HL-60 (cell line): ENCODE results near the gene GIMAP5.

Experiments
- DNase-seq, 2 experiments: peaks; one replicate each; pipeline ENCODE4 v3.0.0-alpha.2; 2010 to 2020; ENCODE audit warnings: low read depth in 1 of 2, low spot score in 1 of 2
- H3K27ac ChIP-seq: fragments of 250-450 bp; sonication (Bioruptor Pico); replicated peaks from 2 replicates; pipeline ENCODE4 v1.5.1; 2020; ENCODE audit warnings: mild to moderate bottlenecking, moderate library complexity
- H3K27me3 ChIP-seq: fragments of 250-450 bp; sonication (Bioruptor Pico); 2 replicates; pipeline ENCODE4 v1.5.1; 2021; ENCODE audit warnings: mild to moderate bottlenecking, moderate library complexity; ENCODE audit not compliant: insufficient read depth, poor library complexity, severe bottlenecking
- H3K4me3 ChIP-seq: replicated peaks from 2 replicates; pipeline ENCODE4 v1.5.1; 2011; ENCODE audit warnings: mild to moderate bottlenecking, control low read depth, low read length; ENCODE audit not compliant: insufficient read depth
- GABPA ChIP-seq: IDR thresholded peaks from 2 replicates; pipeline ENCODE4 v1.6.1; 2012; ENCODE audit warnings: low read depth
- POLR2AphosphoS5 ChIP-seq: IDR thresholded peaks from 2 replicates; pipeline ENCODE4 v1.6.1; 2012; ENCODE audit warnings: low read depth
- SPI1 ChIP-seq: IDR thresholded peaks from 2 replicates; pipeline ENCODE4 v1.6.1; 2012; ENCODE audit warnings: low read depth, mild to moderate bottlenecking, borderline replicate concordance
- TF ChIP-seq, protein P1 (sequence below): IDR thresholded peaks from 2 replicates; pipeline ENCODE4 v1.6.1; 2012; ENCODE audit warnings: low read depth; ENCODE audit not compliant: insufficient replicate concordance
- TF ChIP-seq, protein P2 (sequence below): IDR thresholded peaks from one replicate; pipeline ENCODE4 v1.5.1; 2011; ENCODE audit warnings: low read length, control low read depth, inconsistent platforms; ENCODE audit not compliant: insufficient read depth

The GIMAP5 gene

DNA sequence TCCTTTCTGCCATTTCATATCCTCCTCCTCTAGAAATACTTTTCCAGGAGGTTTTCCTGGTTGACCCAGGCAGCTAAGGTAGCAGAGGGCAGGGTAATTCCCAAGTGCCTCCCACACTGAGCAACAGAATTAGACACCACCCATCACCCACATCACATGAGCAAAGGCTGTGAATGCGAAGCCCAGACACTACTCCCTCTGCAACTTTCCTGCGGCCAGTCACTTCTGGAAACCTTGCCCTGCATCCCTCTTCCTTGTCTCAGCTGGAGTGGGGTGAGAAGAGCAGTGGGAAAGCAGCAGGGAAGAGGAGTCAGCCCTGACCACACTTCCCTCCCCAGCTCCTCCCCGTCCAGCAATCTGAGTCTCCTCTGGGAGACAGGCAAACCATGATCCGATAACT lies 47.7 kb downstream of the GIMAP5 start:
- no peaks in the 10 kb centered on the region for H3K27me3 ChIP-seq
- TF ChIP-seq, protein P1, sequence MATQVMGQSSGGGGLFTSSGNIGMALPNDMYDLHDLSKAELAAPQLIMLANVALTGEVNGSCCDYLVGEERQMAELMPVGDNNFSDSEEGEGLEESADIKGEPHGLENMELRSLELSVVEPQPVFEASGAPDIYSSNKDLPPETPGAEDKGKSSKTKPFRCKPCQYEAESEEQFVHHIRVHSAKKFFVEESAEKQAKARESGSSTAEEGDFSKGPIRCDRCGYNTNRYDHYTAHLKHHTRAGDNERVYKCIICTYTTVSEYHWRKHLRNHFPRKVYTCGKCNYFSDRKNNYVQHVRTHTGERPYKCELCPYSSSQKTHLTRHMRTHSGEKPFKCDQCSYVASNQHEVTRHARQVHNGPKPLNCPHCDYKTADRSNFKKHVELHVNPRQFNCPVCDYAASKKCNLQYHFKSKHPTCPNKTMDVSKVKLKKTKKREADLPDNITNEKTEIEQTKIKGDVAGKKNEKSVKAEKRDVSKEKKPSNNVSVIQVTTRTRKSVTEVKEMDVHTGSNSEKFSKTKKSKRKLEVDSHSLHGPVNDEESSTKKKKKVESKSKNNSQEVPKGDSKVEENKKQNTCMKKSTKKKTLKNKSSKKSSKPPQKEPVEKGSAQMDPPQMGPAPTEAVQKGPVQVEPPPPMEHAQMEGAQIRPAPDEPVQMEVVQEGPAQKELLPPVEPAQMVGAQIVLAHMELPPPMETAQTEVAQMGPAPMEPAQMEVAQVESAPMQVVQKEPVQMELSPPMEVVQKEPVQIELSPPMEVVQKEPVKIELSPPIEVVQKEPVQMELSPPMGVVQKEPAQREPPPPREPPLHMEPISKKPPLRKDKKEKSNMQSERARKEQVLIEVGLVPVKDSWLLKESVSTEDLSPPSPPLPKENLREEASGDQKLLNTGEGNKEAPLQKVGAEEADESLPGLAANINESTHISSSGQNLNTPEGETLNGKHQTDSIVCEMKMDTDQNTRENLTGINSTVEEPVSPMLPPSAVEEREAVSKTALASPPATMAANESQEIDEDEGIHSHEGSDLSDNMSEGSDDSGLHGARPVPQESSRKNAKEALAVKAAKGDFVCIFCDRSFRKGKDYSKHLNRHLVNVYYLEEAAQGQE, result no peak
- H3K27ac ChIP-seq, result peak overlapping the region; percentile 88
- no peak overlapping the region for H3K4me3 ChIP-seq
- DNase-seq, result no peak

DNA sequence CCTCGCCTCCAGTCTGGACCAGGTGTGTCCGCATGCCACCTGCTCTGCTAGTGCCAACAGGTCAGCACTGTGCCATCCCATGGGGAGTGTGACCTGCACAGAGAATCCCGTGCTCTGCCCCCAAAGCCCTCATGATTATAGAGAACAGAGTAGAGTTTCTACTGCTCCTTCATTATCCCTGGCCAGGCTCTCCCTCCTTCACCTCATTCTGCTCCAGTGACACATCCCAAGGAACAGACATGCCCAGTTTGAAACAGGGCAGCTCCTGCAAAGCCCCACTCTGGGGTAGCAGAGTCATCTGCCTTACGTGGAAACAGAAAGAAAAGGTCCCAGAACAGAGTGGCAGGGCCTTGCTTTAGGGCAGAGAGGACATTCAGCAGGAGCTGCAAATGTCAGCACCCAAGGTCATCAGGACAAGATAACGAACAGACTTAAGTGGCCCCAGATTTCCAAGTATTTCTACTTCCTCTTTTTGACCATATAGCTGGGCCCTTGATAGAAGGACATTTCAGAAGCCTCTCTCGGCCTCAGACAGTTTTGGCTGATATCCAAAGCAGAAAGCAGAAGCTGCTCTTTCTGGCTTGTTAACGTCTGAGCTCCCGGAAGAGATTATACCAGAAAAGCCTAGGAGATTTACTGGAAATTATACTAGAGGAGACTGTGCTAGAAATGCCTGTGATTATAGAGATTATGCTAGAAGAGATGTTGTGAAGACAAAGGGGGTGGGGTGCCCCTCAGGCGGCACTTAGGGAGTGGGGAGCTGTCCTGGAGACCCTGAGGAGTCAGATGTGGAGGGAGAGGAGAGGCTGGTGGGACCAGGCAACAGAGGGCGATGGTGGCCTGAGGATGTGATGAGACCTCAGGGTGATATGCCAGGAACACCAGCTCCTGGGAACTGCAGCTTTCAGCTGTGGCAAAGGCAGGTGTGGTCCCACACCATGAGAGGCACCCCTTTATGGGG lies 50.4 kb downstream of the GIMAP5 start:
- H3K27ac ChIP-seq, result peak overlapping the region; percentile 88
- TF ChIP-seq POLR2AphosphoS5, result 0 out of 2 replicates have a peak, but pooled peaks have one; percentile 16
- peak; percentile 82; the same call in 1 of the 2 replicates for TF ChIP-seq SPI1
- TF ChIP-seq, protein P2, sequence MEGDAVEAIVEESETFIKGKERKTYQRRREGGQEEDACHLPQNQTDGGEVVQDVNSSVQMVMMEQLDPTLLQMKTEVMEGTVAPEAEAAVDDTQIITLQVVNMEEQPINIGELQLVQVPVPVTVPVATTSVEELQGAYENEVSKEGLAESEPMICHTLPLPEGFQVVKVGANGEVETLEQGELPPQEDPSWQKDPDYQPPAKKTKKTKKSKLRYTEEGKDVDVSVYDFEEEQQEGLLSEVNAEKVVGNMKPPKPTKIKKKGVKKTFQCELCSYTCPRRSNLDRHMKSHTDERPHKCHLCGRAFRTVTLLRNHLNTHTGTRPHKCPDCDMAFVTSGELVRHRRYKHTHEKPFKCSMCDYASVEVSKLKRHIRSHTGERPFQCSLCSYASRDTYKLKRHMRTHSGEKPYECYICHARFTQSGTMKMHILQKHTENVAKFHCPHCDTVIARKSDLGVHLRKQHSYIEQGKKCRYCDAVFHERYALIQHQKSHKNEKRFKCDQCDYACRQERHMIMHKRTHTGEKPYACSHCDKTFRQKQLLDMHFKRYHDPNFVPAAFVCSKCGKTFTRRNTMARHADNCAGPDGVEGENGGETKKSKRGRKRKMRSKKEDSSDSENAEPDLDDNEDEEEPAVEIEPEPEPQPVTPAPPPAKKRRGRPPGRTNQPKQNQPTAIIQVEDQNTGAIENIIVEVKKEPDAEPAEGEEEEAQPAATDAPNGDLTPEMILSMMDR, result no peak
- no peak overlapping the region for H3K4me3 ChIP-seq
- DNase-seq, result peak; percentile 86 to 90
- H3K27me3 ChIP-seq, result no peaks in the 10 kb centered on the region

DNA sequence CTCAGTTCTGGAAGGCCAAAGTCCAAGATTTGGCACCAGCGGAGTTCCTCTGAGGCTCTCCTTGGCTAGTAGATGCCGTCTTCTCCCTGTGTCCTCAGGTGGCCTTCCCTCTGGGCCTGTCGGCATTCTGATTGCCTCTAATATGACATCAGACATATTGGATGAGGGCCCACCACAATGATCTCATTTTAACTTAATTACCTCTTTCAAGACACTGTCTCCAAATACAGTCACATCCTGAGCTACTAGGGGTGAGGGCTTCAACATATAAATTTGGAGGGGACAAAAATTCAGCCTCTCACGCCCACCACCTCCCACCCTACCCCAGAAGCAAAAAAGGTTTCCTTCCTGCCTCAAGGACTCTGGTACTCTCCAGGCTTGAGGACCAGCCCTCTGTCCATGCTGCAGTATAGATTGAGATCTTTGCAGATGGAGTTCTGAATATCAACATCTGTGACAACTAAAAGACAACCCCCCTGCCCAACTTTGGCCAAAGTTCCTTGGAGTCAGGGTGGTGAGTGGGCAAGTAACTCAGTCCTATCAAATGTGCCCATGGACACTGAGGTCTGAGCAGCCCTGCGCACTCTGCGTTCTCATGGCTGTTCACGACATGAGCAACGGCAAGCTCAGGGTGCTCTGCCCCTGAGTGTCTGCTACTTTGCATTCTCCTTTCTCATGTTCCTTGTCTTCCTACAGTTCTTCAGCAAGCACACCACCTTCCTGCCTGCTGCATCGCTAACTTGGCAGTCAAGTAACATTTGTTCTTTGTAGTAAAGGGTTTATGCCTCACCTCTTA lies 51.5 kb downstream of the GIMAP5 start:
- H3K27ac ChIP-seq, result peak overlapping the region; percentile 88
- DNase-seq, result no peak
- TF ChIP-seq POLR2AphosphoS5 (no peak), GABPA (no peak), SPI1 (no peak)
- TF ChIP-seq, protein P2, result no peak
- TF ChIP-seq, protein P1, result no peak
- H3K27me3 ChIP-seq, result no peaks in the 10 kb centered on the region
- H3K4me3 ChIP-seq, result no peak overlapping the region

DNA sequence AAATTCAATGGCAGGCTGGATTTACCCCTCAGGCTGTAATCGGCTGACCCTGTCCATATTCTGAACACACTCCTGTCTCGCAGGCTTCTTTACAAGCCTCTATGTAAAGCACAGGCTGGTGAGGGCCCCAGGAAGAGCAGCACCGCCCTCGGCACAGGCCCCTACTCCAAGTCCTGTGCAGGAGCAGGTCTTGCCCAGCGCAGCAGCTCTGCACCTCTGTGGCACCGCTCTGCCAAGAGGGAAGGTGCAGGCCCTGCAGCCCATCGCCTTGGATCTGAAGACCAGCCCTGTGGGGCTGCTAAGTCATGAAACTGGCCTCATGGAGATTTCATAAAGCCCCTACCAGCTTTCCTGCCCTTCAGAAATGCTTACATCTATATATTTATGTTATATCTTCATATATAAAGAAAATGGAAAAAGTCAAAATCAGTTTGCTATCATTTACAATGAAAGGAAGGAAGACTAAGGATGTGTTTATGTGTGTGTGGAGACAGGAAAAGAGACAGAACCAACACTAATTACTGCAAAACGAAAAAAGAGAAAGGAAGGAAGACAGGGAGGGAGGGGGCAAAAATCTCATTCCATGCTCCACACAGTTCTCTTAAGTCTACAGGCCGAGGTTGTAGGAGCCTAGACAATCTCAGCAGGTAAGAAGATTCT lies 53.3 kb downstream of the GIMAP5 start:
- H3K4me3 ChIP-seq, result no peak overlapping the region
- no peaks in the 10 kb centered on the region for H3K27me3 ChIP-seq
- TF ChIP-seq POLR2AphosphoS5, result no peak
- TF ChIP-seq, protein P1, result no peak
- TF ChIP-seq, protein P2, result no peak
- TF ChIP-seq GABPA, result no peak
- no peak for TF ChIP-seq SPI1
- no peak overlapping the region for H3K27ac ChIP-seq
- no peak for DNase-seq
